ENCODE measurements around the gene SMCR8.

SMCR8 gene

GRCh38 chr17:18318771-18319450 is 3.8 kb downstream of the SMCR8 start:
- peak overlapping the region; percentile 39 for H3K4me3 ChIP-seq
- no peak for TF ChIP-seq CTCF (IDR thresholded peaks at IDR 0.05)
- no peak for DNase-seq (ENCODE audit: low spot score)
- no peak overlapping the region for H3K27ac ChIP-seq

GRCh38 chr17:18319604-18320256 is 4.6 kb downstream of the SMCR8 start:
- DNase-seq (ENCODE audit: low spot score) = no peak
- H3K27ac ChIP-seq = no peak overlapping the region
- no peak for TF ChIP-seq CTCF (IDR thresholded peaks at IDR 0.05)
- peak overlapping the region; percentile 12 for H3K4me3 ChIP-seq

GRCh38 chr17:18320301-18320700 is 5.2 kb downstream of the SMCR8 start:
- no peak for TF ChIP-seq CTCF (IDR thresholded peaks at IDR 0.05)
- no peak overlapping the region for H3K4me3 ChIP-seq
- no peak for DNase-seq (ENCODE audit: low spot score)
- H3K27ac ChIP-seq = no peak overlapping the region

GRCh38 chr17:18321309-18321708 is 6.2 kb downstream of the SMCR8 start:
- DNase-seq (ENCODE audit: low spot score) = no peak
- TF ChIP-seq CTCF (IDR thresholded peaks at IDR 0.05) = no peak
- Histone ChIP-seq H3K27ac (no peak overlapping the region), H3K4me3 (no peak overlapping the region)

- DNase-seq (ENCODE audit: low spot score) = no peak
- TF ChIP-seq CTCF (IDR thresholded peaks at IDR 0.05) = no peak
- no peak overlapping the region for H3K27ac ChIP-seq
- H3K4me3 ChIP-seq = no peak overlapping the region
These were observed 7.4 kb downstream of the SMCR8 start for GRCh38 chr17:18322522-18322921.

GRCh38 chr17:18323007-18323406 is 7.9 kb downstream of the SMCR8 start:
- Histone ChIP-seq H3K27ac (no peak overlapping the region), H3K4me3 (no peak overlapping the region)
- DNase-seq (ENCODE audit: low spot score) = no peak
- no peak for TF ChIP-seq CTCF (IDR thresholded peaks at IDR 0.05)

All from coronary artery (tissue), 2 donors.